ENCODE results near the gene PRUNE1.

The PRUNE1 gene

GRCh38 chr1:150979092-150980056, 28.9 kb upstream of the PRUNE1 start:
- H3K4me3 ChIP-seq (ENCODE audit: low read length), result peak overlapping the region; percentile 11
- H3K27ac ChIP-seq (ENCODE audit: low read length), result no peak overlapping the region; the same call in 1 of the 2 replicates
- peaks cover 14% of the 10 kb centered on the region; the same call in 1 of the 2 replicates for H3F3A ChIP-seq (ENCODE audit: insufficient read depth, low read length)
- H3K36me3 ChIP-seq (replicated peaks; ENCODE audit: insufficient read depth, low read length), result no peaks in the 10 kb centered on the region
- peak; percentile 96 for DNase-seq
- H4K20me1 ChIP-seq (ENCODE audit: insufficient read depth, low read length), result no peaks in the 10 kb centered on the region
- no peaks in the 10 kb centered on the region for H3K79me2 ChIP-seq (ENCODE audit: low read length)
- TF ChIP-seq EZH2 (optimal IDR thresholded peaks at IDR 0.05; ENCODE audit: low read depth, low read length) (no peak), EZH2phosphoT487 (IDR thresholded peaks at IDR 0.05; ENCODE audit: low read length) (no peak), CTCF (IDR thresholded peaks at IDR 0.05; ENCODE audit: low read length) (peak; percentile 100)
- H3K4me2 ChIP-seq (ENCODE audit: low read depth, low read length), result peak overlapping the region; percentile 60
- H3K4me1 ChIP-seq (ENCODE audit: low read length), result peaks cover 30% of the 10 kb centered on the region
- no peaks in the 10 kb centered on the region for H3K9me2 ChIP-seq (replicated peaks; ENCODE audit: insufficient read depth, low read length)
- peak overlapping the region; percentile 66 for H2AFZ ChIP-seq (ENCODE audit: low read length)
- H3K27me3 ChIP-seq (replicated peaks; ENCODE audit: insufficient read depth, low read length), result no peaks in the 10 kb centered on the region
- H3K9ac ChIP-seq (ENCODE audit: low read length), result peak overlapping the region; percentile 11; the same call in 1 of the 2 replicates
- no peaks in the 10 kb centered on the region for H3K9me3 ChIP-seq (replicated peaks; ENCODE audit: insufficient read depth, low read length)

GRCh38 chr1:150981177-150981804, 27.0 kb upstream of the PRUNE1 start:
- Histone ChIP-seq H3K4me1 (ENCODE audit: low read length) (peaks cover 30% of the 10 kb centered on the region), H3K9me2 (replicated peaks; ENCODE audit: insufficient read depth, low read length) (no peaks in the 10 kb centered on the region), H2AFZ (ENCODE audit: low read length) (peak overlapping the region; percentile 19), H3K27me3 (replicated peaks; ENCODE audit: insufficient read depth, low read length) (no peaks in the 10 kb centered on the region), H3K27ac (ENCODE audit: low read length) (peak overlapping the region; percentile 1; the same call in 1 of the 2 replicates), H4K20me1 (ENCODE audit: insufficient read depth, low read length) (no peaks in the 10 kb centered on the region), H3K79me2 (ENCODE audit: low read length) (no peaks in the 10 kb centered on the region), H3F3A (ENCODE audit: insufficient read depth, low read length) (peaks cover 8% of the 10 kb centered on the region; the same call in 1 of the 2 replicates), H3K9me3 (replicated peaks; ENCODE audit: insufficient read depth, low read length) (no peaks in the 10 kb centered on the region), H3K4me3 (ENCODE audit: low read length) (no peak overlapping the region), H3K9ac (ENCODE audit: low read length) (no peak overlapping the region), H3K4me2 (ENCODE audit: low read depth, low read length) (no peak overlapping the region), H3K36me3 (replicated peaks; ENCODE audit: insufficient read depth, low read length) (no peaks in the 10 kb centered on the region)
- TF ChIP-seq CTCF (IDR thresholded peaks at IDR 0.05; ENCODE audit: low read length), result no peak
- no peak for TF ChIP-seq EZH2 (optimal IDR thresholded peaks at IDR 0.05; ENCODE audit: low read depth, low read length)
- TF ChIP-seq EZH2phosphoT487 (IDR thresholded peaks at IDR 0.05; ENCODE audit: low read length), result no peak
- DNase-seq, result no peak

- peak within 1 kb of the TSS; percentile 19 for H2AFZ ChIP-seq (ENCODE audit: low read length)
- TF ChIP-seq CTCF (IDR thresholded peaks at IDR 0.05; ENCODE audit: low read length) (no peak), EZH2 (optimal IDR thresholded peaks at IDR 0.05; ENCODE audit: low read depth, low read length) (no peak), EZH2phosphoT487 (IDR thresholded peaks at IDR 0.05; ENCODE audit: low read length) (no peak)
- no peaks in the 10 kb centered on the region for H3K9me2 ChIP-seq (replicated peaks; ENCODE audit: insufficient read depth, low read length)
- no peaks in the 10 kb centered on the region for H4K20me1 ChIP-seq (ENCODE audit: insufficient read depth, low read length)
- no peak within 1 kb of the TSS for H3K4me3 ChIP-seq (ENCODE audit: low read length)
- H3K27ac ChIP-seq (ENCODE audit: low read length), result peak within 1 kb of the TSS; percentile 1; the same call in 1 of the 2 replicates
- no peaks in the 10 kb centered on the region for H3K79me2 ChIP-seq (ENCODE audit: low read length)
- peaks cover 2% of the 10 kb centered on the region; the same call in 1 of the 2 replicates for H3F3A ChIP-seq (ENCODE audit: insufficient read depth, low read length)
- no peak within 1 kb of the TSS for H3K9ac ChIP-seq (ENCODE audit: low read length)
- DNase-seq, result peak; percentile 27
- no peak within 1 kb of the TSS; the same call in 1 of the 2 replicates for H3K4me2 ChIP-seq (ENCODE audit: low read depth, low read length)
- H3K36me3 ChIP-seq (replicated peaks; ENCODE audit: insufficient read depth, low read length), result no peaks in the 10 kb centered on the region
- H3K9me3 ChIP-seq (replicated peaks; ENCODE audit: insufficient read depth, low read length), result no peaks in the 10 kb centered on the region
- peaks cover 27% of the 10 kb centered on the region for H3K4me1 ChIP-seq (ENCODE audit: low read length)
- no peaks in the 10 kb centered on the region for H3K27me3 ChIP-seq (replicated peaks; ENCODE audit: insufficient read depth, low read length)
Observed at GRCh38 chr1:150981805-150982712, 26.2 kb upstream of the PRUNE1 start, which contains the start of gene ANXA9. ANXA9 (plus strand) TSS chr1:150982292; CDS start chr1:150983106, 814 bp downstream.
